Endothelial cell of umbilical vein (primary cell): ENCODE results near the gene NXPH4.

Source experiments
- CTCF ChIP-seq, 2 donors: IDR thresholded peaks; 1 replicate in 1 of 2; 2 replicates in 1 of 2; pipeline ENCODE4 v1.5.1; 2011; ENCODE audit warnings: low read length in 2 of 2, mild to moderate bottlenecking in 2 of 2, moderate library complexity in 2 of 2, control low read depth in 1 of 2, inconsistent platforms in 1 of 2, low read depth in 1 of 2; ENCODE audit not compliant: insufficient read depth in 1 of 2; ENCODE audit errors: extremely low read depth in 1 of 2
- EZH2 ChIP-seq: IDR thresholded peaks from 2 replicates; pipeline ENCODE4 v1.6.1; 2012; ENCODE audit warnings: borderline replicate concordance, low read depth, mild to moderate bottlenecking, moderate library complexity, low read length, inconsistent platforms; ENCODE audit not compliant: severe bottlenecking
- FOS ChIP-seq: IDR thresholded peaks from 2 replicates; pipeline ENCODE4 v1.6.1; 2011; ENCODE audit warnings: mild to moderate bottlenecking, low read length, moderate library complexity, borderline replicate concordance; ENCODE audit not compliant: insufficient read depth
- GATA2 ChIP-seq: IDR thresholded peaks from 2 replicates; pipeline ENCODE4 v1.7.0; 2011; ENCODE audit warnings: low read depth, mild to moderate bottlenecking, moderate library complexity, mixed read lengths, low read length; ENCODE audit not compliant: insufficient read length, insufficient read depth
- JUN ChIP-seq: IDR thresholded peaks from 2 replicates; pipeline ENCODE4 v1.6.1; 2011; ENCODE audit warnings: borderline replicate concordance, low read depth; ENCODE audit not compliant: insufficient read length, insufficient read depth
- MAX ChIP-seq: IDR thresholded peaks from 2 replicates; pipeline ENCODE4 v1.6.1; 2011; ENCODE audit not compliant: insufficient read depth, insufficient read length
- MYC ChIP-seq: IDR thresholded peaks from one replicate; pipeline ENCODE4 v1.6.1; 2011; ENCODE audit warnings: mild to moderate bottlenecking, low read depth, low read length
- POLR2A ChIP-seq: IDR thresholded peaks from 2 replicates; pipeline ENCODE4 v1.6.1; 2012; ENCODE audit warnings: low read depth, mild to moderate bottlenecking, control low read depth, low read length
- POLR2AphosphoS5 ChIP-seq: IDR thresholded peaks from 2 replicates; pipeline ENCODE4 v1.6.1; 2012; ENCODE audit warnings: low read depth, mild to moderate bottlenecking, control low read depth, low read length, moderate library complexity; ENCODE audit not compliant: insufficient read depth

- TF ChIP-seq CTCF (IDR thresholded peaks at IDR 0.05; ENCODE audit: extremely low read depth in 1 of 2, insufficient read depth in 1 of 2, low read depth in 1 of 2, low read length in 2 of 2) (no peak), POLR2A (no peak), EZH2 (no peak), MYC (no peak), POLR2AphosphoS5 (no peak), FOS (no peak), MAX (no peak), GATA2 (no peak), JUN (no peak)
Measured at GRCh38 chr12:57240066-57240921, 23.7 kb downstream of the NXPH4 start.
